Upper lobe of left lung (tissue), 6 donors: Measurements from ENCODE around the gene NDUFAF2. TPM values are rescaled to one million over a fixed set of nuclear protein-coding genes. Genes with fewer than 3 reads are reported as not detected.

Source experiments
- ATAC-seq, 2 donors: fragments of 200-7000 bp; cut with Tn5 transposase; one replicate each; pipeline ENCODE4 v1.9.1; 2022; ENCODE audit warnings: mild to moderate bottlenecking in 2 of 2, moderate library complexity in 2 of 2; ENCODE audit not compliant: low FRiP score in 2 of 2
- DNase-seq, 2 donors: peaks; one replicate each; pipeline ENCODE4 v3.0.0-alpha.2; 2019 to 2020
- H3K27ac ChIP-seq, 4 donors: fragments of 200-600 bp; sonication (generic); one replicate each; pipeline ENCODE4 v1.5.1; 2016 to 2019
- H3K27me3 ChIP-seq, 4 donors: fragments of 200-600 bp; sonication (generic); one replicate each; pipeline ENCODE4 v1.5.1; 2017 to 2019
- H3K36me3 ChIP-seq, 4 donors: fragments of 200-600 bp; sonication (generic); one replicate each; pipeline ENCODE4 v1.5.1; 2016 to 2019
- H3K4me1 ChIP-seq, 4 donors: fragments of 200-600 bp; sonication (generic); one replicate each; pipeline ENCODE4 v1.5.1; 2018 to 2019
- H3K4me3 ChIP-seq, 4 donors: fragments of 200-600 bp; sonication (generic); one replicate each; pipeline ENCODE4 v1.5.1; 2017 to 2019; ENCODE audit warnings: mild to moderate bottlenecking in 2 of 4, moderate library complexity in 1 of 4
- H3K9me3 ChIP-seq, 4 donors: fragments of 200-600 bp; sonication (generic); one replicate each; pipeline ENCODE4 v1.5.1; 2018 to 2019
- EP300 ChIP-seq, 4 donors: sonication (generic); formaldehyde crosslinking; IDR thresholded peaks; one replicate each; pipeline ENCODE4 v1.5.1; 2017; ENCODE audit warnings: antibody characterized with exemption in 4 of 4, control low read depth in 2 of 4
- POLR2A ChIP-seq, 4 donors: fragments of 450-650 bp; IDR thresholded peaks; one replicate each; pipeline ENCODE4 v1.5.1; 2016 to 2017; ENCODE audit warnings: antibody characterized with exemption in 4 of 4, mild to moderate bottlenecking in 2 of 4
- POLR2AphosphoS5 ChIP-seq, 2 donors: sonication (generic); formaldehyde crosslinking; IDR thresholded peaks; one replicate each; pipeline ENCODE4 v1.5.1; 2017; ENCODE audit warnings: antibody characterized with exemption in 2 of 2
- WGBS, 2 donors: methylation state at CpG; one replicate each; pipeline ENCODE4 v1.1.5; 2017 to 2018; 5-methylcytosine and 5-hydroxymethylcytosine counted together
- total RNA-seq, 6 donors: library from RNA; depleted of rRNA in 4 of 6; stranded (reverse); fragments of >200 nt in 4 of 6; gene quantifications; one replicate each; pipeline versions ENCODE4 v1.1.0 to v1.2.1, GENCODE V29; 2016 to 2021
- TF ChIP-seq, protein P1 (sequence below), 6 experiments: fragments of 450-650 bp in 4 of 6; fragments of 200-600 bp in 2 of 6; sonication (generic) in 2 of 6; IDR thresholded peaks; one replicate each; pipeline ENCODE4 v1.5.1; 2016 to 2019; ENCODE audit warnings: antibody characterized with exemption in 6 of 6
- donor health status: DM: no; HTN: no; CAD: no; lungs with moderate emphysema.
- donor health status: DM: no; HTN: yes; CAD: no; lungs with severe emphysema.

The NDUFAF2 gene
- total RNA-seq, 6 donors from 2014 or later = 14.2 to 41.6 (median 20.5) TPM; not detected in 1

DNA sequence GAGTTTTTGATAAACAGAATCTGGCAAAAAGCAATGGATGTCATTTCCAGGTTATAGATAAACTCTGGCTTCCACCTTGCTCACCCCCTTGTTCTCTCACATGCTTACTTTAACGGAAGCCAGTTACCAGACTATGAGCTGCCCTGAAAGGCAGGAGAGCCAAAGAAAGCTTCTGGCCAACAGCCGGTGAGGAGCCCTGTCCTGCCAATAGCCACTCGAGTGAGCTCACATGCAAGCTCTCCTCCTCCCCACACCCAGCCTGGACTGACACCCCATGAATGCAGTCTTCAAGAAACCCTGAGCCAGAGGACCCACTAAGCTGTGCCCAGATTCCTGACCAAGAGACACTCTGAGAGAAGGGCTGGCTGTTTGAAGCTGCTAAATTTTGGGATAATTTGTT, 231.6 kb downstream of the NDUFAF2 start:
- Histone ChIP-seq H3K27me3 (no peaks in the 10 kb centered on the region), H3K9me3 (no peaks in the 10 kb centered on the region), H3K4me1 (peaks cover 0 to 5% (median 0%) of the 10 kb centered on the region in 4 donors), H3K36me3 (no peaks in the 10 kb centered on the region), H3K27ac (no peak overlapping the region), H3K4me3 (no peak overlapping the region)
- WGBS, 2 donors = 88 to 92% methylated on average over 3 of the region's 3 CpGs
- TF ChIP-seq EP300 (IDR thresholded peaks at IDR 0.05) (no peak), POLR2AphosphoS5 (IDR thresholded peaks at IDR 0.05) (no peak), POLR2A (IDR thresholded peaks at IDR 0.05) (no peak)
- TF ChIP-seq, protein P1, sequence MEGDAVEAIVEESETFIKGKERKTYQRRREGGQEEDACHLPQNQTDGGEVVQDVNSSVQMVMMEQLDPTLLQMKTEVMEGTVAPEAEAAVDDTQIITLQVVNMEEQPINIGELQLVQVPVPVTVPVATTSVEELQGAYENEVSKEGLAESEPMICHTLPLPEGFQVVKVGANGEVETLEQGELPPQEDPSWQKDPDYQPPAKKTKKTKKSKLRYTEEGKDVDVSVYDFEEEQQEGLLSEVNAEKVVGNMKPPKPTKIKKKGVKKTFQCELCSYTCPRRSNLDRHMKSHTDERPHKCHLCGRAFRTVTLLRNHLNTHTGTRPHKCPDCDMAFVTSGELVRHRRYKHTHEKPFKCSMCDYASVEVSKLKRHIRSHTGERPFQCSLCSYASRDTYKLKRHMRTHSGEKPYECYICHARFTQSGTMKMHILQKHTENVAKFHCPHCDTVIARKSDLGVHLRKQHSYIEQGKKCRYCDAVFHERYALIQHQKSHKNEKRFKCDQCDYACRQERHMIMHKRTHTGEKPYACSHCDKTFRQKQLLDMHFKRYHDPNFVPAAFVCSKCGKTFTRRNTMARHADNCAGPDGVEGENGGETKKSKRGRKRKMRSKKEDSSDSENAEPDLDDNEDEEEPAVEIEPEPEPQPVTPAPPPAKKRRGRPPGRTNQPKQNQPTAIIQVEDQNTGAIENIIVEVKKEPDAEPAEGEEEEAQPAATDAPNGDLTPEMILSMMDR (IDR thresholded peaks at IDR 0.05) = no peak
- DNase-seq (no peak), ATAC-seq (no peak)

DNA sequence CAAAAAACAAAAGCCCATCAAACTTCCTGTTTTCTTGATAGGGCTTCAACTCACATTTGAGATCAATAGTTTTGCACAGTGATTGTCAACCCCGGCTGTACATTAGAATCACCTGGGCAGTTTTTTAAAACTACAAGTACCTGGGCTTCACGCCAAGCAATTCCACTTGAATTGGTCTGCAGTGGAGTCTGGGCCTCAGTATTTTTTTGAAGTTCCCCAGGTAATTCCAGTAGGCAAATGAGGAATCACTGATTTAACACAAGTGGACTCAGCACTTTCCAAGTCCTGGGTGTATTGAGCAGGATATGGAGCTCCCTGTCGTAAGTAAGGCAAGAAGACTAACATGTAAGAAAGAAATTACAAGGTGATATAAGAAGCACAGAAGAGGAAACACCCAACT, 232.1 kb downstream of the NDUFAF2 start:
- H3K4me1 ChIP-seq = peaks cover 0 to 6% (median 0%) of the 10 kb centered on the region in 4 donors
- no peak for TF ChIP-seq EP300 (IDR thresholded peaks at IDR 0.05)
- no peak for TF ChIP-seq POLR2A (IDR thresholded peaks at IDR 0.05)
- TF ChIP-seq POLR2AphosphoS5 (IDR thresholded peaks at IDR 0.05) = no peak
- TF ChIP-seq, protein P1 (IDR thresholded peaks at IDR 0.05) = no peak
- H3K27ac ChIP-seq = no peak overlapping the region
- ATAC-seq = no peak
- DNase-seq = no peak
- no peaks in the 10 kb centered on the region for H3K27me3 ChIP-seq
- no peak overlapping the region for H3K4me3 ChIP-seq
- H3K9me3 ChIP-seq = no peaks in the 10 kb centered on the region
- H3K36me3 ChIP-seq = no peaks in the 10 kb centered on the region
- 71 to 84% methylated on average over 3 of the region's 3 CpGs for WGBS, 2 donors

DNA sequence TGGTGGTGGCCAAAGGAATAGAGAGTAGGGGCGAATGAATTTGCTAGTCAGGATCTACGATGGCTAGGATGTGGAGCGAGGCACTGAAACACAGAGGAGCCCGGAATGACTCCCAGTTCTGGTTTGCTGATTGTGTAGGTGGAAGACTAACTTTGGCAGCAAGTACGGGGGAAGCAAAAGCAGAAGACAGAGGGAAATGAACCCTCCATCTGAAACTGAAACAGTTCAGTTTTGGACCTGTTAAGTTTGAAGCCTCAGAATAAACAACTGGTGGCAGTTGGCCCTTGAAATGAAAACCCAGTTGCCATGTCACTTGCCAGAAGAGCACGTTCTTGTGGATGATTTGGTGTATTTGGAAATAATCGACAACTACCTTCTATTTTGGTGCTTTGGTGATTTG, 232.7 kb downstream of the NDUFAF2 start:
- Histone ChIP-seq H3K4me3 (no peak overlapping the region), H3K27ac (no peak overlapping the region), H3K27me3 (no peaks in the 10 kb centered on the region), H3K36me3 (no peaks in the 10 kb centered on the region), H3K4me1 (peaks cover 0 to 6% (median 3%) of the 10 kb centered on the region in 4 donors), H3K9me3 (no peaks in the 10 kb centered on the region)
- ATAC-seq (no peak), DNase-seq (no peak)
- WGBS, 2 donors = 87 to 92% methylated on average over 7 of the region's 7 CpGs
- TF ChIP-seq, protein P1 (IDR thresholded peaks at IDR 0.05) = no peak
- no peak for TF ChIP-seq POLR2AphosphoS5 (IDR thresholded peaks at IDR 0.05)
- TF ChIP-seq POLR2A (IDR thresholded peaks at IDR 0.05) = no peak
- no peak for TF ChIP-seq EP300 (IDR thresholded peaks at IDR 0.05)

DNA sequence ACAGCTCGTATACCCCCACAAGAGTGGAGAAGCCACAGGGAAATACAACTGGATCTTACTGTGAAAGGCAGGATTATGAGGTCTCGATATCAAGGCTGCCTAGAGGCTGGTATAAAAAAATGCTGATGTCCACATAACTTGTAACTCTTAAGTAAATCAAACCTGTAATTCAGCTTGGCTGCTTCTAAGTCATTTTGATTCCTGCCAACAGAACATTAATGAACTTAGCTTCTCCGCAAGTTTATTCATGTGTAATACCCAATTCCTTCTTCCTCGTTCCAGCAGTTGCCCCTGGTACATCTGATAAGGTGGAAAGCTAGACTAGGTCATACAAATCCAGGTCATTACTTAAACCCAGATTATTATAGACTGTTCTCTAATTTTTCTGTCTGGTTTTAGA, 233.7 kb downstream of the NDUFAF2 start:
- H3K4me1 ChIP-seq = peaks cover 0 to 6% (median 3%) of the 10 kb centered on the region in 4 donors
- H3K4me3 ChIP-seq = no peak overlapping the region
- no peak overlapping the region for H3K27ac ChIP-seq
- DNase-seq (no peak), ATAC-seq (no peak)
- TF ChIP-seq POLR2A (IDR thresholded peaks at IDR 0.05) = no peak
- TF ChIP-seq, protein P1 (IDR thresholded peaks at IDR 0.05) = no peak
- TF ChIP-seq POLR2AphosphoS5 (IDR thresholded peaks at IDR 0.05) = no peak
- TF ChIP-seq EP300 (IDR thresholded peaks at IDR 0.05) = no peak
- no peaks in the 10 kb centered on the region for H3K36me3 ChIP-seq
- no peaks in the 10 kb centered on the region for H3K9me3 ChIP-seq
- no peaks in the 10 kb centered on the region for H3K27me3 ChIP-seq
- 82 to 89% methylated on average over 4 of the region's 4 CpGs for WGBS, 2 donors

DNA sequence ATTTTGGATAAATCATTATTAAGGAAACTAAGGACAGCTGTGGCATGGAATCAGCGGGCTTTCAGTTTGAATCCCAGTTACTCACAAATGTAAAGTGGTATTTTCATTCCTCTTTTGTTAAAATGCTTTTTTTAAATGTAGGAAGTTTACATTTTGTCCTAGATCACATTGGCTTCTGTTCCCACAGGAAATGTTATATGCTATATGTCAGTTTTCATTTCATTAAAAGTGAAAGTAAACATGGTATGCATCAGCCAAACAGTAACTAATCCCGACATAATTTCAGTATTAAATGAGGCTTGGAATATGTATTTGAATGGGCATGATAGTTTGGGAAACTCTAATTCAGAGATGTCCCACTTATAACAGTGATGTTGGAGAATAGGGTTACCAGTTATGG, 235.9 kb downstream of the NDUFAF2 start:
- H3K27ac ChIP-seq = no peak overlapping the region
- H3K4me1 ChIP-seq = peaks cover 0 to 13% (median 4%) of the 10 kb centered on the region in 4 donors
- H3K27me3 ChIP-seq = no peaks in the 10 kb centered on the region
- no peaks in the 10 kb centered on the region for H3K36me3 ChIP-seq
- no peak for DNase-seq
- no peak for ATAC-seq
- TF ChIP-seq EP300 (IDR thresholded peaks at IDR 0.05) = no peak
- TF ChIP-seq POLR2A (IDR thresholded peaks at IDR 0.05) = no peak
- no peak for TF ChIP-seq POLR2AphosphoS5 (IDR thresholded peaks at IDR 0.05)
- TF ChIP-seq, protein P1 (IDR thresholded peaks at IDR 0.05) = no peak
- H3K9me3 ChIP-seq = no peaks in the 10 kb centered on the region
- H3K4me3 ChIP-seq = peak overlapping the region in 3 of 4 donors; percentile 1 to 28 (median 28)
- 31 to 43% methylated on average over 2 of the region's 2 CpGs for WGBS, 2 donors
